WTC11 (cell line): ENCODE data around the gene ARRB2. TPM values are rescaled to one million over a fixed set of nuclear protein-coding genes. Genes with fewer than 3 reads are reported as not detected.
A peak's percentile ranks its signal among the peaks of the same experiment; 100 is the strongest.

Experiments
- ATAC-seq: fragments of 200-7000 bp; cut with Tn5 transposase; 2 replicates; pipeline ENCODE4 v1.10.0; 2021; ENCODE audit warnings: mild to moderate bottlenecking, moderate library complexity
- CTCF ChIA-PET: fragments of 300-600 bp; sonication (Branson Sonifier 250); formaldehyde crosslinking; loops from one replicate; lab custom pipeline; 2021; ENCODE audit warnings: antibody characterized with exemption; lab: Charles Lee
- POLR2A ChIA-PET: fragments of 350-600 bp; sonication (Branson Sonifier 250); formaldehyde crosslinking; loops from one replicate; lab custom pipeline; 2021; ENCODE audit warnings: antibody characterized with exemption; lab: Charles Lee
- DNase-seq: peaks from one replicate; pipeline ENCODE4 v3.0.0; 2021; ENCODE audit warnings: low spot score
- H3K27ac Mint-ChIP-seq: 2 replicates; pipeline ENCODE4 v1.8.0; 2021; ENCODE audit warnings: mixed read lengths
- H3K27me3 Mint-ChIP-seq: 2 replicates; pipeline ENCODE4 v1.8.0; 2021; ENCODE audit warnings: low read depth, mild to moderate bottlenecking, moderate library complexity, mixed read lengths
- H3K36me3 Mint-ChIP-seq: 2 replicates; pipeline ENCODE4 v1.8.0; 2021; ENCODE audit warnings: mixed read lengths
- H3K4me1 Mint-ChIP-seq: 2 replicates; pipeline ENCODE4 v1.8.0; 2022; ENCODE audit warnings: mixed read lengths
- H3K4me3 Mint-ChIP-seq: 2 replicates; pipeline ENCODE4 v1.8.0; 2021; ENCODE audit warnings: mild to moderate bottlenecking, moderate library complexity, mixed read lengths
- H3K9me3 Mint-ChIP-seq: 2 replicates; pipeline ENCODE4 v1.8.0; 2021; ENCODE audit warnings: mixed read lengths
- CBFB ChIP-seq: sonication (generic); formaldehyde crosslinking; IDR thresholded peaks from 2 replicates; pipeline ENCODE4 v1.8.1; 2022; ENCODE audit warnings: mild to moderate bottlenecking, low read depth, missing genetic modification reagents
- GABPB1 ChIP-seq: sonication (generic); formaldehyde crosslinking; IDR thresholded peaks from 2 replicates; pipeline ENCODE4 v1.8.1; 2023; ENCODE audit warnings: mild to moderate bottlenecking, missing genetic modification reagents
- HMGA2 ChIP-seq: fragments of 250-450 bp; sonication (Bioruptor Pico); IDR thresholded peaks from 2 replicates; pipeline ENCODE4 v1.4.0; 2021; ENCODE audit warnings: mild to moderate bottlenecking, moderate library complexity
- TEAD1 ChIP-seq: sonication (generic); formaldehyde crosslinking; IDR thresholded peaks from 2 replicates; pipeline ENCODE4 v1.8.0; 2022; ENCODE audit warnings: mild to moderate bottlenecking, missing genetic modification reagents
- total RNA-seq: library from RNA; stranded (reverse); gene quantifications from 3 replicates; pipeline ENCODE4 v1.2.3, GENCODE V29; 2021
- TF ChIP-seq, protein P1 (sequence below): sonication (generic); formaldehyde crosslinking; IDR thresholded peaks from 2 replicates; pipeline ENCODE4 v1.8.0; 2023; ENCODE audit warnings: mild to moderate bottlenecking, missing genetic modification reagents
- TF ChIP-seq, protein P2 (sequence below): sonication (generic); formaldehyde crosslinking; conservative IDR thresholded peaks from 2 replicates; pipeline ENCODE4 v1.8.1; 2022; ENCODE audit warnings: mild to moderate bottlenecking, missing genetic modification reagents
- TF ChIP-seq, protein P3 (sequence below): sonication (generic); formaldehyde crosslinking; IDR thresholded peaks from 2 replicates; pipeline ENCODE4 v1.8.1; 2023; ENCODE audit warnings: mild to moderate bottlenecking, missing genetic modification reagents, borderline replicate concordance

Gene ARRB2
- total RNA-seq, 1 experiment from 2014 or later: 87.8 TPM

DNA sequence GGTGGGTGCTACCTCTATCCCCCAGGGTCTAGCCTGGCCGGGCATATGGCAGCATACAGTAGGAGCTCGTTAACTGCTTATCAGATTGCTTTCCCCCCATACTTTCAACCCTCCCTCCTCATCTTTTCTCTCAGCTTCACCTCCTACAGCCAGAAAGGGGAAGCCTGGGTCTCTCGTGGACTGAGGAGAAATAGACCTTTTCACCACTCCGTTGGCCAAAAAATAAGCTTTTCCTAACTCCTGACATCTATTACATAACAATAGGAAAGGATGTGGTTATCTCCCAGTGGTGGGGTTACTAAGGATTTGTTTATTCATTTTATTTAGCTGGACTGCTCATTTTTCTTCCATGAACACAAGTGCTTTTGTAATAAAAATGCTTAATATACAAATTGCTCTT lies 38.3 kb downstream of the ARRB2 start (continued):
- TF ChIP-seq, protein P1, sequence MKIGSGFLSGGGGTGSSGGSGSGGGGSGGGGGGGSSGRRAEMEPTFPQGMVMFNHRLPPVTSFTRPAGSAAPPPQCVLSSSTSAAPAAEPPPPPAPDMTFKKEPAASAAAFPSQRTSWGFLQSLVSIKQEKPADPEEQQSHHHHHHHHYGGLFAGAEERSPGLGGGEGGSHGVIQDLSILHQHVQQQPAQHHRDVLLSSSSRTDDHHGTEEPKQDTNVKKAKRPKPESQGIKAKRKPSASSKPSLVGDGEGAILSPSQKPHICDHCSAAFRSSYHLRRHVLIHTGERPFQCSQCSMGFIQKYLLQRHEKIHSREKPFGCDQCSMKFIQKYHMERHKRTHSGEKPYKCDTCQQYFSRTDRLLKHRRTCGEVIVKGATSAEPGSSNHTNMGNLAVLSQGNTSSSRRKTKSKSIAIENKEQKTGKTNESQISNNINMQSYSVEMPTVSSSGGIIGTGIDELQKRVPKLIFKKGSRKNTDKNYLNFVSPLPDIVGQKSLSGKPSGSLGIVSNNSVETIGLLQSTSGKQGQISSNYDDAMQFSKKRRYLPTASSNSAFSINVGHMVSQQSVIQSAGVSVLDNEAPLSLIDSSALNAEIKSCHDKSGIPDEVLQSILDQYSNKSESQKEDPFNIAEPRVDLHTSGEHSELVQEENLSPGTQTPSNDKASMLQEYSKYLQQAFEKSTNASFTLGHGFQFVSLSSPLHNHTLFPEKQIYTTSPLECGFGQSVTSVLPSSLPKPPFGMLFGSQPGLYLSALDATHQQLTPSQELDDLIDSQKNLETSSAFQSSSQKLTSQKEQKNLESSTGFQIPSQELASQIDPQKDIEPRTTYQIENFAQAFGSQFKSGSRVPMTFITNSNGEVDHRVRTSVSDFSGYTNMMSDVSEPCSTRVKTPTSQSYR (CRISPR knock-in tag): no peak

DNA sequence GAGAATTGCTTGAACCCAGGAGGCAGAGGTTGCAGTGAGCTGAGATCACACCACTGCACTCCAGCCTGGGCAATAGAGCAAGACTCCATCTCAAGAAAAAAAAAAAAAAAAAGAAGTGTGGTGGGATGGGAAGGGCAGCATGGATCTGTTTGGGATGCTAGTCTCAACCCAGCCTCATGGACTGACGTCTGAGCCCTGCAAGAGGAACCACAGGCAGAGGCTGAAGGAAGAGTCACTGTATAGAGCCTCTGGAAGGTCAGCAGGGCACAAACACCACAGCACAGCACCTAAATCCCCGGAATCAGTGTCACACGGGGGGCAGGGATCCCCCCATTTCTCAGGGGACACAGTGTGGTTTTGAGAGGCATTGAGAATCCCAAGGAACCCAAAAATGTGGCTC lies 40.2 kb downstream of the ARRB2 start:
- TF ChIP-seq, protein P1 (CRISPR knock-in tag): no peak
- TF ChIP-seq CBFB (CRISPR knock-in tag) (no peak), TEAD1 (CRISPR knock-in tag) (no peak)
- TF ChIP-seq, all 79 proteins: peak for 0
- POLR2A ChIA-PET: no interaction called here
- Mint-ChIP-seq H3K27ac (no peak overlapping the region), H3K36me3 (no peaks in the 10 kb centered on the region), H3K27me3 (peaks cover 7% of the 10 kb centered on the region), H3K9me3 (no peaks in the 10 kb centered on the region), H3K4me3 (no peak overlapping the region), H3K4me1 (peaks cover 17% of the 10 kb centered on the region)
- CTCF ChIA-PET: no interaction called here
- ATAC-seq (no peak), DNase-seq (no peak)

GRCh38 chr17:4751932-4752331 lies 41.5 kb downstream of the ARRB2 start:
- ChIA-PET CTCF (no interaction called here), POLR2A (no interaction called here)
- ATAC-seq (no peak), DNase-seq (no peak)
- Mint-ChIP-seq H3K36me3 (no peaks in the 10 kb centered on the region), H3K9me3 (no peaks in the 10 kb centered on the region), H3K27me3 (peaks cover 7% of the 10 kb centered on the region), H3K4me3 (no peak overlapping the region), H3K27ac (no peak overlapping the region)
- TF ChIP-seq GABPB1: peak; percentile 95
- TF ChIP-seq, protein P2, sequence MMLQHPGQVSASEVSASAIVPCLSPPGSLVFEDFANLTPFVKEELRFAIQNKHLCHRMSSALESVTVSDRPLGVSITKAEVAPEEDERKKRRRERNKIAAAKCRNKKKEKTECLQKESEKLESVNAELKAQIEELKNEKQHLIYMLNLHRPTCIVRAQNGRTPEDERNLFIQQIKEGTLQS (CRISPR knock-in tag): no peak
- TF ChIP-seq, all 79 proteins: peak for 1
- peaks cover 7% of the 10 kb centered on the region for H3K4me1 Mint-ChIP-seq

- DNase-seq (no peak), ATAC-seq (no peak)
- CTCF ChIA-PET: interaction anchor here (1.0 kb wide), 1 partner anchor 48 kb away, joined by 3 read pairs; no protein-coding TSS in a partner anchor
- Mint-ChIP-seq H3K4me3 (no peak overlapping the region), H3K9me3 (no peaks in the 10 kb centered on the region), H3K27me3 (peaks cover 7% of the 10 kb centered on the region; the same call in 1 of the 2 replicates), H3K27ac (no peak overlapping the region), H3K36me3 (no peaks in the 10 kb centered on the region), H3K4me1 (peaks cover 6% of the 10 kb centered on the region)
- POLR2A ChIA-PET: interaction anchor here (0.6 kb wide), 1 partner anchor 27 kb away, joined by 3 read pairs; no protein-coding TSS in a partner anchor
- TF ChIP-seq HMGA2 (CRISPR knock-in tag): peak; percentile 95
- TF ChIP-seq, protein P2 (CRISPR knock-in tag): no peak
Observed at GRCh38 chr17:4753392-4753791, 43.0 kb downstream of the ARRB2 start.

- ATAC-seq: no peak
- POLR2A ChIA-PET: no interaction called here
- CTCF ChIA-PET: interaction anchor here (1.1 kb wide), 1 partner anchor 30 kb away, joined by 4 read pairs; no protein-coding TSS in a partner anchor
- no peak overlapping the region for H3K4me3 Mint-ChIP-seq
- peaks cover 6% of the 10 kb centered on the region; the same call in 1 of the 2 replicates for H3K27me3 Mint-ChIP-seq
- H3K9me3 Mint-ChIP-seq: no peaks in the 10 kb centered on the region
- H3K4me1 Mint-ChIP-seq: no peaks in the 10 kb centered on the region
- no peak overlapping the region for H3K27ac Mint-ChIP-seq
- DNase-seq: no peak
- TF ChIP-seq, protein P3, sequence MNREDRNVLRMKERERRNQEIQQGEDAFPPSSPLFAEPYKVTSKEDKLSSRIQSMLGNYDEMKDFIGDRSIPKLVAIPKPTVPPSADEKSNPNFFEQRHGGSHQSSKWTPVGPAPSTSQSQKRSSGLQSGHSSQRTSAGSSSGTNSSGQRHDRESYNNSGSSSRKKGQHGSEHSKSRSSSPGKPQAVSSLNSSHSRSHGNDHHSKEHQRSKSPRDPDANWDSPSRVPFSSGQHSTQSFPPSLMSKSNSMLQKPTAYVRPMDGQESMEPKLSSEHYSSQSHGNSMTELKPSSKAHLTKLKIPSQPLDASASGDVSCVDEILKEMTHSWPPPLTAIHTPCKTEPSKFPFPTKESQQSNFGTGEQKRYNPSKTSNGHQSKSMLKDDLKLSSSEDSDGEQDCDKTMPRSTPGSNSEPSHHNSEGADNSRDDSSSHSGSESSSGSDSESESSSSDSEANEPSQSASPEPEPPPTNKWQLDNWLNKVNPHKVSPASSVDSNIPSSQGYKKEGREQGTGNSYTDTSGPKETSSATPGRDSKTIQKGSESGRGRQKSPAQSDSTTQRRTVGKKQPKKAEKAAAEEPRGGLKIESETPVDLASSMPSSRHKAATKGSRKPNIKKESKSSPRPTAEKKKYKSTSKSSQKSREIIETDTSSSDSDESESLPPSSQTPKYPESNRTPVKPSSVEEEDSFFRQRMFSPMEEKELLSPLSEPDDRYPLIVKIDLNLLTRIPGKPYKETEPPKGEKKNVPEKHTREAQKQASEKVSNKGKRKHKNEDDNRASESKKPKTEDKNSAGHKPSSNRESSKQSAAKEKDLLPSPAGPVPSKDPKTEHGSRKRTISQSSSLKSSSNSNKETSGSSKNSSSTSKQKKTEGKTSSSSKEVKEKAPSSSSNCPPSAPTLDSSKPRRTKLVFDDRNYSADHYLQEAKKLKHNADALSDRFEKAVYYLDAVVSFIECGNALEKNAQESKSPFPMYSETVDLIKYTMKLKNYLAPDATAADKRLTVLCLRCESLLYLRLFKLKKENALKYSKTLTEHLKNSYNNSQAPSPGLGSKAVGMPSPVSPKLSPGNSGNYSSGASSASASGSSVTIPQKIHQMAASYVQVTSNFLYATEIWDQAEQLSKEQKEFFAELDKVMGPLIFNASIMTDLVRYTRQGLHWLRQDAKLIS (CRISPR knock-in tag): no peak
- TF ChIP-seq GABPB1: peak; percentile 84
- H3K36me3 Mint-ChIP-seq: no peaks in the 10 kb centered on the region
Observed at GRCh38 chr17:4759776-4760236, 49.4 kb downstream of the ARRB2 start.
